Measurements from ENCODE around the gene RTP1. TPM values are rescaled to one million over a fixed set of nuclear protein-coding genes. Genes with fewer than 3 reads are reported as not detected.

Gene RTP1
- total RNA-seq, 1 experiment from 2014 or later, result not detected

DNA sequence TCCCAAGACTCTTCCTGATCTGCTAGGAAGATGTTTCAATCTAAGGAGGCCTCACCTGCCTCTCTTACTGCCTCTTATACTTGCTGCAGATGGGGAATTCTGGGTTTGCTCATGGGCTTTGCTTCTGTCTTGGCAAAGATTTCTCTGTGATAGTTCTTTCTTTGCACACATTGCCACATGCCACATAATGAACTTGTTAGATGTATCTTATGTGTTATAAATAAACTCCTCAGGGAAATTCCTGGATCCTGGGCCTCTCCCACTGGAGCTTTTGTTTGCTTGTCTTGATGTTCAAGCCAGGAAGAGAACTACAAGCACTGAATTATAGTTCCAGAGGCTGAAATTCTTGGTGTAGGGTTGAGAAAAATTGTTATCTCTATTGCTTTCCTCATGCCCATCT, 12.2 kb downstream of the RTP1 start:
- RAD21 ChIA-PET (ENCODE audit: low non-redundant PET in 1 of 2, low total read pairs in 2 of 2, uncharacterized antibody in 2 of 2, unreplicated experiment in 2 of 2), result no interaction called here
- POLR2A ChIA-PET, result no interaction called here

More for the DNA sequence above, 12.2 kb downstream of the RTP1 start:
- BruUV-seq (replicated peaks), result no TSS peak
- Histone ChIP-seq H3K27ac (ENCODE audit: low read depth, low read length) (no peak overlapping the region), H3K4me3 (replicated peaks in 1 of 2; ENCODE audit: low read depth in 1 of 2, low read length in 2 of 2) (no peak overlapping the region), H2AFZ (ENCODE audit: low read depth, low read length, poor library complexity, severe bottlenecking) (no peak overlapping the region), H3K79me2 (ENCODE audit: insufficient read depth, low read length) (no peaks in the 10 kb centered on the region), H3K4me1 (ENCODE audit: control insufficient read depth in 1 of 2, insufficient read depth in 2 of 2, low read length in 2 of 2) (peaks cover 0 to 5% of the 10 kb centered on the region in 2 experiments; a peak in 1 of 4 replicates), H3K27me3 (ENCODE audit: insufficient read depth, low read length) (peaks cover 5% of the 10 kb centered on the region; the same call in 1 of the 2 replicates), H3K9ac (ENCODE audit: low read length) (no peak overlapping the region), H3K36me3 (ENCODE audit: control insufficient read depth in 1 of 2, insufficient read depth in 2 of 2, low read length in 2 of 2) (no peaks in the 10 kb centered on the region), H3K9me3 (ENCODE audit: control insufficient read depth in 1 of 2, insufficient read depth in 1 of 2, low read depth in 1 of 2, low read length in 2 of 2) (no peaks in the 10 kb centered on the region), H3K4me2 (ENCODE audit: low read length) (no peak overlapping the region), H3K9me2 (ENCODE audit: insufficient read depth) (no peaks in the 10 kb centered on the region), H4K20me1 (ENCODE audit: insufficient read depth) (no peaks in the 10 kb centered on the region)
- no peak for ATAC-seq
- CTCF ChIA-PET, result interaction anchor here (1.6 kb wide), 1 partner anchor 470 kb away, joined by 5 read pairs; no protein-coding TSS in a partner anchor
- intact Hi-C loops (cut with micrococcal nuclease), result no loop called here
- no peak for DNase-seq (ENCODE audit: low read depth, low spot score)
- no peak for TF ChIP-seq EGR1 (IDR thresholded peaks at IDR 0.05; ENCODE audit: low read depth)
- TF ChIP-seq POLR2AphosphoS5 (IDR thresholded peaks at IDR 0.05; ENCODE audit: low read depth, low read length), result no peak
- no peak for TF ChIP-seq SIN3A (IDR thresholded peaks at IDR 0.05; ENCODE audit: low read depth)
- TF ChIP-seq, protein P1, sequence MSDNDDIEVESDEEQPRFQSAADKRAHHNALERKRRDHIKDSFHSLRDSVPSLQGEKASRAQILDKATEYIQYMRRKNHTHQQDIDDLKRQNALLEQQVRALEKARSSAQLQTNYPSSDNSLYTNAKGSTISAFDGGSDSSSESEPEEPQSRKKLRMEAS (IDR thresholded peaks at IDR 0.05), result no peak
- TF ChIP-seq, protein P2, sequence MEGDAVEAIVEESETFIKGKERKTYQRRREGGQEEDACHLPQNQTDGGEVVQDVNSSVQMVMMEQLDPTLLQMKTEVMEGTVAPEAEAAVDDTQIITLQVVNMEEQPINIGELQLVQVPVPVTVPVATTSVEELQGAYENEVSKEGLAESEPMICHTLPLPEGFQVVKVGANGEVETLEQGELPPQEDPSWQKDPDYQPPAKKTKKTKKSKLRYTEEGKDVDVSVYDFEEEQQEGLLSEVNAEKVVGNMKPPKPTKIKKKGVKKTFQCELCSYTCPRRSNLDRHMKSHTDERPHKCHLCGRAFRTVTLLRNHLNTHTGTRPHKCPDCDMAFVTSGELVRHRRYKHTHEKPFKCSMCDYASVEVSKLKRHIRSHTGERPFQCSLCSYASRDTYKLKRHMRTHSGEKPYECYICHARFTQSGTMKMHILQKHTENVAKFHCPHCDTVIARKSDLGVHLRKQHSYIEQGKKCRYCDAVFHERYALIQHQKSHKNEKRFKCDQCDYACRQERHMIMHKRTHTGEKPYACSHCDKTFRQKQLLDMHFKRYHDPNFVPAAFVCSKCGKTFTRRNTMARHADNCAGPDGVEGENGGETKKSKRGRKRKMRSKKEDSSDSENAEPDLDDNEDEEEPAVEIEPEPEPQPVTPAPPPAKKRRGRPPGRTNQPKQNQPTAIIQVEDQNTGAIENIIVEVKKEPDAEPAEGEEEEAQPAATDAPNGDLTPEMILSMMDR (IDR thresholded peaks at IDR 0.05 in 2 of 3, conservative IDR thresholded peaks at IDR 0.05 in 1 of 3; ENCODE audit: borderline replicate concordance in 1 of 3, insufficient read depth in 1 of 3, low read depth in 2 of 3, low read length in 2 of 3), result no peak
- no peak for TF ChIP-seq RAD21 (IDR thresholded peaks at IDR 0.05; ENCODE audit: low read depth)
- TF ChIP-seq YY1 (IDR thresholded peaks at IDR 0.05; ENCODE audit: extremely low read depth, insufficient replicate concordance, low read depth, low read length), result no peak
- TF ChIP-seq, protein P3, sequence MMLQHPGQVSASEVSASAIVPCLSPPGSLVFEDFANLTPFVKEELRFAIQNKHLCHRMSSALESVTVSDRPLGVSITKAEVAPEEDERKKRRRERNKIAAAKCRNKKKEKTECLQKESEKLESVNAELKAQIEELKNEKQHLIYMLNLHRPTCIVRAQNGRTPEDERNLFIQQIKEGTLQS (IDR thresholded peaks at IDR 0.05), result no peak
- no peak for TF ChIP-seq POLR2A (IDR thresholded peaks at IDR 0.05; ENCODE audit: borderline replicate concordance, extremely low read depth, insufficient read depth, insufficient read length)
- no peak for TF ChIP-seq SP1 (IDR thresholded peaks at IDR 0.05; ENCODE audit: low read depth)
- no peak for TF ChIP-seq JUND (IDR thresholded peaks at IDR 0.05)
- no peak for TF ChIP-seq ZNF274 (IDR thresholded peaks at IDR 0.05; ENCODE audit: low read depth, low read length)
- no peak for TF ChIP-seq CBX3 (IDR thresholded peaks at IDR 0.05; ENCODE audit: low read depth)
- no peak for TF ChIP-seq ZFX (IDR thresholded peaks at IDR 0.05)
- TF ChIP-seq SRF (IDR thresholded peaks at IDR 0.05; ENCODE audit: low read depth), result no peak
- no peak for TF ChIP-seq EZH2phosphoT487 (IDR thresholded peaks at IDR 0.05; ENCODE audit: borderline replicate concordance)
